WTC11 (cell line): ENCODE measurements around the gene GHR. TPM values are rescaled to one million over a fixed set of nuclear protein-coding genes. Genes with fewer than 3 reads are reported as not detected.

ENCODE experiments used
- ATAC-seq: fragments of 200-7000 bp; cut with Tn5 transposase; 2 replicates; pipeline ENCODE4 v1.10.0; 2021; ENCODE audit warnings: mild to moderate bottlenecking, moderate library complexity
- CTCF ChIA-PET: fragments of 300-600 bp; sonication (Branson Sonifier 250); formaldehyde crosslinking; loops from one replicate; lab custom pipeline; 2021; ENCODE audit warnings: antibody characterized with exemption; lab: Charles Lee
- POLR2A ChIA-PET: fragments of 350-600 bp; sonication (Branson Sonifier 250); formaldehyde crosslinking; loops from one replicate; lab custom pipeline; 2021; ENCODE audit warnings: antibody characterized with exemption; lab: Charles Lee
- DNase-seq: peaks from one replicate; pipeline ENCODE4 v3.0.0; 2021; ENCODE audit warnings: low spot score
- H3K27ac Mint-ChIP-seq: 2 replicates; pipeline ENCODE4 v1.8.0; 2021; ENCODE audit warnings: mixed read lengths
- H3K27me3 Mint-ChIP-seq: 2 replicates; pipeline ENCODE4 v1.8.0; 2021; ENCODE audit warnings: low read depth, mild to moderate bottlenecking, moderate library complexity, mixed read lengths
- H3K36me3 Mint-ChIP-seq: 2 replicates; pipeline ENCODE4 v1.8.0; 2021; ENCODE audit warnings: mixed read lengths
- H3K4me1 Mint-ChIP-seq: 2 replicates; pipeline ENCODE4 v1.8.0; 2022; ENCODE audit warnings: mixed read lengths
- H3K4me3 Mint-ChIP-seq: 2 replicates; pipeline ENCODE4 v1.8.0; 2021; ENCODE audit warnings: mild to moderate bottlenecking, moderate library complexity, mixed read lengths
- H3K9me3 Mint-ChIP-seq: 2 replicates; pipeline ENCODE4 v1.8.0; 2021; ENCODE audit warnings: mixed read lengths
- ATF1 ChIP-seq: sonication (generic); formaldehyde crosslinking; IDR thresholded peaks from 2 replicates; pipeline ENCODE4 v1.8.1; 2023; ENCODE audit warnings: mild to moderate bottlenecking, moderate library complexity, missing genetic modification reagents
- EMX1 ChIP-seq: fragments of 250-450 bp; sonication (Bioruptor Pico); IDR thresholded peaks from 2 replicates; pipeline ENCODE4 v1.8.0; 2021; ENCODE audit warnings: mild to moderate bottlenecking
- FOXK1 ChIP-seq: sonication (generic); formaldehyde crosslinking; IDR thresholded peaks from 2 replicates; pipeline ENCODE4 v1.8.0; 2022; ENCODE audit warnings: mild to moderate bottlenecking, moderate library complexity, missing genetic modification reagents
- KAT7 ChIP-seq: sonication (generic); formaldehyde crosslinking; IDR thresholded peaks from 2 replicates; pipeline ENCODE4 v1.8.1; 2023; ENCODE audit warnings: missing genetic modification reagents, mild to moderate bottlenecking, borderline replicate concordance
- NR2C2 ChIP-seq: sonication (generic); formaldehyde crosslinking; IDR thresholded peaks from 2 replicates; pipeline ENCODE4 v1.8.0; 2022; ENCODE audit warnings: mild to moderate bottlenecking, missing genetic modification reagents
- TEAD4 ChIP-seq: sonication (generic); formaldehyde crosslinking; IDR thresholded peaks from 2 replicates; pipeline ENCODE4 v1.8.0; 2022; ENCODE audit warnings: mild to moderate bottlenecking, missing genetic modification reagents
- TP53 ChIP-seq: sonication (generic); formaldehyde crosslinking; IDR thresholded peaks from 2 replicates; pipeline ENCODE4 v1.8.1; 2023; ENCODE audit warnings: mild to moderate bottlenecking, missing genetic modification reagents
- ZNF263 ChIP-seq: sonication (generic); formaldehyde crosslinking; IDR thresholded peaks from 2 replicates; pipeline ENCODE4 v1.8.1; 2022; ENCODE audit warnings: low read depth, mild to moderate bottlenecking, moderate library complexity, missing genetic modification reagents
- ZNF423 ChIP-seq: fragments of 250-450 bp; sonication (Bioruptor Pico); IDR thresholded peaks from 2 replicates; pipeline ENCODE4 v2.1.2; 2022; ENCODE audit warnings: mild to moderate bottlenecking, moderate library complexity
- ZNF671 ChIP-seq: fragments of 250-450 bp; sonication (Bioruptor Pico); IDR thresholded peaks from 2 replicates; pipeline ENCODE4 v1.8.0; 2021; ENCODE audit warnings: mild to moderate bottlenecking
- total RNA-seq: library from RNA; stranded (reverse); gene quantifications from 3 replicates; pipeline ENCODE4 v1.2.3, GENCODE V29; 2021
- TF ChIP-seq, protein P1 (sequence below): sonication (generic); formaldehyde crosslinking; IDR thresholded peaks from 2 replicates; pipeline ENCODE4 v1.8.0; 2022; ENCODE audit warnings: missing genetic modification reagents
- TF ChIP-seq, protein P2 (sequence below): fragments of 250-450 bp; sonication (Bioruptor Pico); IDR thresholded peaks from 2 replicates; pipeline ENCODE4 v2.1.2; 2022; ENCODE audit warnings: mild to moderate bottlenecking, moderate library complexity
- TF ChIP-seq, protein P3 (sequence below): fragments of 250-450 bp; sonication (Bioruptor Pico); IDR thresholded peaks from 2 replicates; pipeline ENCODE4 v1.9.0; 2021; ENCODE audit warnings: mild to moderate bottlenecking, borderline replicate concordance
- TF ChIP-seq, protein P4 (sequence below): sonication (generic); formaldehyde crosslinking; conservative IDR thresholded peaks from 2 replicates; pipeline ENCODE4 v1.8.1; 2023; ENCODE audit warnings: mild to moderate bottlenecking, low read depth, missing genetic modification reagents, moderate library complexity
- TF ChIP-seq, protein P5 (sequence below): fragments of 250-450 bp; sonication (Bioruptor Pico); IDR thresholded peaks from 2 replicates; pipeline ENCODE4 v1.9.0; 2021; ENCODE audit warnings: mild to moderate bottlenecking

The GHR gene
- total RNA-seq, 1 experiment from 2014 or later = 0.57 TPM

DNA sequence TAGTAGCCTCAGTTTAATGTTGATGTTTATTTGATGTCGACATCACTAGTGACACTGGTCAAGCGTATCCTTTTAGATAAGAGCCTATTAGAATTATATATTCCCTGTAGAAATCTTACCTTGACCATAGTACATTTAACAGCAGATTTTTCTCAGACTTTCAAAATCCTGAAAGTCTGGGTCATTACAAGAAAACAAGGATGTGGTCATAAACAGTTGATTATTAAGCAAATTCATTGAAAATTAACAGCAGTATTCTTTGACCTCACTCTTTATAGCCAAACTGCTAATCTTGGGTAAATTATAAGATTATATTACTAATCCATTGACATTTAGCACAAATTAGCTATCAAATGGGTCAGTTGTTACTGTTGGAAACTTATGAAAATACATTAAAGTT is 83.4 kb downstream of the GHR start (continued):
- TF ChIP-seq TP53 (CRISPR knock-in tag) = no peak

DNA sequence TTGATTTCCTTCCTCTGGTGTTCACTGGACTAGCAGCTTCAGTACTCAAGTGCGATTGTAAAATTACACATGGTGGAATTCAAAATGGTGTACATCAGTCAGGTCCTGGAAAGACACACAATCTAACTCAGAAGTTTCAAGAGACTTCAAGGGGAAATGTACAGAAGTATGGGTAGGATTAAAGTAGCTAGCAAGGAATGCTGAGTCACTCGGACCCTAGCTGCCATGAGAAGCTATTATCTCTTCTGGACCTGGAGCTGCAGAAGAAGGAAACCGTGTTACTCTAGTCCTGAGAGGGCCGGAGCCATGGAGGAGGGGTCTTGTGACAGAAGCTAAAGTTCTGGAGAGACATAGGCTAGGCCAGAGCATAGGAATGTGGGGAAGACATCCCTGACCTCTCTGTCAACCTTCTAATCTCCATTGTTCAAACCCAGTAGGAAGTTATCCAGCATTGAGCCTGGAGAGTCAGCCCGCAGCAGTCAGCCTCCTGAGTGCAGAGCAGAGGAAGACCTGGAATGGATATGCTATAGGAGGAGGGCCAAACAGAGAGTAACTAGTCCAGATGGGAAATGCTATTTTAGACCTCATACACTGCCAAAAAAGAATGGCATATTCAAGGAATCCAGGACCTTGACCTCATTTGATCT is 84.3 kb downstream of the GHR start:
- Mint-ChIP-seq H3K27ac (no peak overlapping the region; the same call in 1 of the 2 replicates), H3K4me3 (no peak overlapping the region), H3K9me3 (no peaks in the 10 kb centered on the region), H3K36me3 (no peaks in the 10 kb centered on the region), H3K4me1 (peaks cover 24% of the 10 kb centered on the region), H3K27me3 (no peaks in the 10 kb centered on the region)
- DNase-seq = no peak
- peak; percentile 95 for ATAC-seq
- ChIA-PET POLR2A (no interaction called here), CTCF (interaction anchor here (1.3 kb wide), 1 partner anchor 84 kb away, joined by 5 read pairs; the partner anchor contains the start of gene GHR)
- no peak for TF ChIP-seq EMX1
- TF ChIP-seq, protein P1, sequence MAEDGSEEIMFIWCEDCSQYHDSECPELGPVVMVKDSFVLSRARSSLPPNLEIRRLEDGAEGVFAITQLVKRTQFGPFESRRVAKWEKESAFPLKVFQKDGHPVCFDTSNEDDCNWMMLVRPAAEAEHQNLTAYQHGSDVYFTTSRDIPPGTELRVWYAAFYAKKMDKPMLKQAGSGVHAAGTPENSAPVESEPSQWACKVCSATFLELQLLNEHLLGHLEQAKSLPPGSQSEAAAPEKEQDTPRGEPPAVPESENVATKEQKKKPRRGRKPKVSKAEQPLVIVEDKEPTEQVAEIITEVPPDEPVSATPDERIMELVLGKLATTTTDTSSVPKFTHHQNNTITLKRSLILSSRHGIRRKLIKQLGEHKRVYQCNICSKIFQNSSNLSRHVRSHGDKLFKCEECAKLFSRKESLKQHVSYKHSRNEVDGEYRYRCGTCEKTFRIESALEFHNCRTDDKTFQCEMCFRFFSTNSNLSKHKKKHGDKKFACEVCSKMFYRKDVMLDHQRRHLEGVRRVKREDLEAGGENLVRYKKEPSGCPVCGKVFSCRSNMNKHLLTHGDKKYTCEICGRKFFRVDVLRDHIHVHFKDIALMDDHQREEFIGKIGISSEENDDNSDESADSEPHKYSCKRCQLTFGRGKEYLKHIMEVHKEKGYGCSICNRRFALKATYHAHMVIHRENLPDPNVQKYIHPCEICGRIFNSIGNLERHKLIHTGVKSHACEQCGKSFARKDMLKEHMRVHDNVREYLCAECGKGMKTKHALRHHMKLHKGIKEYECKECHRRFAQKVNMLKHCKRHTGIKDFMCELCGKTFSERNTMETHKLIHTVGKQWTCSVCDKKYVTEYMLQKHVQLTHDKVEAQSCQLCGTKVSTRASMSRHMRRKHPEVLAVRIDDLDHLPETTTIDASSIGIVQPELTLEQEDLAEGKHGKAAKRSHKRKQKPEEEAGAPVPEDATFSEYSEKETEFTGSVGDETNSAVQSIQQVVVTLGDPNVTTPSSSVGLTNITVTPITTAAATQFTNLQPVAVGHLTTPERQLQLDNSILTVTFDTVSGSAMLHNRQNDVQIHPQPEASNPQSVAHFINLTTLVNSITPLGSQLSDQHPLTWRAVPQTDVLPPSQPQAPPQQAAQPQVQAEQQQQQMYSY (CRISPR knock-in tag) = peak; percentile 80

DNA sequence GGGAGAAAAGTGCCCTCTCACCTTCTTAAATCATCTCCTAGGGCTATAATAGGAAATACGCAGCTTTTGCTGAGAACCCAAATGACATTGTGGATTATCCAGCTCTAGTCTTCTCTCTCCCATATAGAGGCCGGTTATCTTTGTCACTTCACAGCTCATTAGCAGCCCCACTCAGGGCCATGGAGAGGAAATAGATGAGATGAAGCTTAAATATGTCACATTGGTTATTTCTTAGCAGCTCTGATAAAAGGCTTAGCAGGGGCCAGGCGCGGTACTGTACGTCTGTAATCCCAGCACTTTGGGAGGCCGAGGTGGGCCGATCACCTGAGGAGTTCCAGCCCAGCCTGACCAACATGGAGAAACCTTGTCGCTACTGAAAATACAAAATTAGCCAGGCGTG is 90.0 kb downstream of the GHR start:
- ChIA-PET CTCF (interaction anchor here (1.2 to 3.1 kb wide), 2 partner anchors 70 to 376 kb away, joined by 4 to 16 read pairs; no protein-coding TSS in a partner anchor), POLR2A (no interaction called here)
- H3K27ac Mint-ChIP-seq = no peak overlapping the region
- no peak overlapping the region for H3K4me3 Mint-ChIP-seq
- no peak for DNase-seq
- peaks cover 23% of the 10 kb centered on the region for H3K4me1 Mint-ChIP-seq
- H3K9me3 Mint-ChIP-seq = no peaks in the 10 kb centered on the region
- no peaks in the 10 kb centered on the region for H3K27me3 Mint-ChIP-seq
- no peaks in the 10 kb centered on the region for H3K36me3 Mint-ChIP-seq
- no peak for ATAC-seq
- TF ChIP-seq KAT7 (CRISPR knock-in tag) (no peak), ZNF263 (CRISPR knock-in tag) (no peak), ZNF671 (no peak), TP53 (CRISPR knock-in tag) (no peak), ZNF423 (CRISPR knock-in tag) (no peak), TEAD4 (no peak), FOXK1 (CRISPR knock-in tag) (no peak), ATF1 (CRISPR knock-in tag) (no peak), NR2C2 (CRISPR knock-in tag) (no peak)
- TF ChIP-seq, protein P2, sequence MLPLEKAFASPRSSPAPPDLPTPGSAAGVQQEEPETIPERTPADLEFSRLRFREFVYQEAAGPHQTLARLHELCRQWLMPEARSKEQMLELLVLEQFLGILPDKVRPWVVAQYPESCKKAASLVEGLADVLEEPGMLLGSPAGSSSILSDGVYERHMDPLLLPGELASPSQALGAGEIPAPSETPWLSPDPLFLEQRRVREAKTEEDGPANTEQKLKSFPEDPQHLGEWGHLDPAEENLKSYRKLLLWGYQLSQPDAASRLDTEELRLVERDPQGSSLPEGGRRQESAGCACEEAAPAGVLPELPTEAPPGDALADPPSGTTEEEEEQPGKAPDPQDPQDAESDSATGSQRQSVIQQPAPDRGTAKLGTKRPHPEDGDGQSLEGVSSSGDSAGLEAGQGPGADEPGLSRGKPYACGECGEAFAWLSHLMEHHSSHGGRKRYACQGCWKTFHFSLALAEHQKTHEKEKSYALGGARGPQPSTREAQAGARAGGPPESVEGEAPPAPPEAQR = no peak
- TF ChIP-seq, protein P3, sequence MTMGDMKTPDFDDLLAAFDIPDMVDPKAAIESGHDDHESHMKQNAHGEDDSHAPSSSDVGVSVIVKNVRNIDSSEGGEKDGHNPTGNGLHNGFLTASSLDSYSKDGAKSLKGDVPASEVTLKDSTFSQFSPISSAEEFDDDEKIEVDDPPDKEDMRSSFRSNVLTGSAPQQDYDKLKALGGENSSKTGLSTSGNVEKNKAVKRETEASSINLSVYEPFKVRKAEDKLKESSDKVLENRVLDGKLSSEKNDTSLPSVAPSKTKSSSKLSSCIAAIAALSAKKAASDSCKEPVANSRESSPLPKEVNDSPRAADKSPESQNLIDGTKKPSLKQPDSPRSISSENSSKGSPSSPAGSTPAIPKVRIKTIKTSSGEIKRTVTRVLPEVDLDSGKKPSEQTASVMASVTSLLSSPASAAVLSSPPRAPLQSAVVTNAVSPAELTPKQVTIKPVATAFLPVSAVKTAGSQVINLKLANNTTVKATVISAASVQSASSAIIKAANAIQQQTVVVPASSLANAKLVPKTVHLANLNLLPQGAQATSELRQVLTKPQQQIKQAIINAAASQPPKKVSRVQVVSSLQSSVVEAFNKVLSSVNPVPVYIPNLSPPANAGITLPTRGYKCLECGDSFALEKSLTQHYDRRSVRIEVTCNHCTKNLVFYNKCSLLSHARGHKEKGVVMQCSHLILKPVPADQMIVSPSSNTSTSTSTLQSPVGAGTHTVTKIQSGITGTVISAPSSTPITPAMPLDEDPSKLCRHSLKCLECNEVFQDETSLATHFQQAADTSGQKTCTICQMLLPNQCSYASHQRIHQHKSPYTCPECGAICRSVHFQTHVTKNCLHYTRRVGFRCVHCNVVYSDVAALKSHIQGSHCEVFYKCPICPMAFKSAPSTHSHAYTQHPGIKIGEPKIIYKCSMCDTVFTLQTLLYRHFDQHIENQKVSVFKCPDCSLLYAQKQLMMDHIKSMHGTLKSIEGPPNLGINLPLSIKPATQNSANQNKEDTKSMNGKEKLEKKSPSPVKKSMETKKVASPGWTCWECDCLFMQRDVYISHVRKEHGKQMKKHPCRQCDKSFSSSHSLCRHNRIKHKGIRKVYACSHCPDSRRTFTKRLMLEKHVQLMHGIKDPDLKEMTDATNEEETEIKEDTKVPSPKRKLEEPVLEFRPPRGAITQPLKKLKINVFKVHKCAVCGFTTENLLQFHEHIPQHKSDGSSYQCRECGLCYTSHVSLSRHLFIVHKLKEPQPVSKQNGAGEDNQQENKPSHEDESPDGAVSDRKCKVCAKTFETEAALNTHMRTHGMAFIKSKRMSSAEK = no peak
- TF ChIP-seq, protein P4, sequence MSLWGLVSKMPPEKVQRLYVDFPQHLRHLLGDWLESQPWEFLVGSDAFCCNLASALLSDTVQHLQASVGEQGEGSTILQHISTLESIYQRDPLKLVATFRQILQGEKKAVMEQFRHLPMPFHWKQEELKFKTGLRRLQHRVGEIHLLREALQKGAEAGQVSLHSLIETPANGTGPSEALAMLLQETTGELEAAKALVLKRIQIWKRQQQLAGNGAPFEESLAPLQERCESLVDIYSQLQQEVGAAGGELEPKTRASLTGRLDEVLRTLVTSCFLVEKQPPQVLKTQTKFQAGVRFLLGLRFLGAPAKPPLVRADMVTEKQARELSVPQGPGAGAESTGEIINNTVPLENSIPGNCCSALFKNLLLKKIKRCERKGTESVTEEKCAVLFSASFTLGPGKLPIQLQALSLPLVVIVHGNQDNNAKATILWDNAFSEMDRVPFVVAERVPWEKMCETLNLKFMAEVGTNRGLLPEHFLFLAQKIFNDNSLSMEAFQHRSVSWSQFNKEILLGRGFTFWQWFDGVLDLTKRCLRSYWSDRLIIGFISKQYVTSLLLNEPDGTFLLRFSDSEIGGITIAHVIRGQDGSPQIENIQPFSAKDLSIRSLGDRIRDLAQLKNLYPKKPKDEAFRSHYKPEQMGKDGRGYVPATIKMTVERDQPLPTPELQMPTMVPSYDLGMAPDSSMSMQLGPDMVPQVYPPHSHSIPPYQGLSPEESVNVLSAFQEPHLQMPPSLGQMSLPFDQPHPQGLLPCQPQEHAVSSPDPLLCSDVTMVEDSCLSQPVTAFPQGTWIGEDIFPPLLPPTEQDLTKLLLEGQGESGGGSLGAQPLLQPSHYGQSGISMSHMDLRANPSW (CRISPR knock-in tag) = no peak
- TF ChIP-seq, protein P5, sequence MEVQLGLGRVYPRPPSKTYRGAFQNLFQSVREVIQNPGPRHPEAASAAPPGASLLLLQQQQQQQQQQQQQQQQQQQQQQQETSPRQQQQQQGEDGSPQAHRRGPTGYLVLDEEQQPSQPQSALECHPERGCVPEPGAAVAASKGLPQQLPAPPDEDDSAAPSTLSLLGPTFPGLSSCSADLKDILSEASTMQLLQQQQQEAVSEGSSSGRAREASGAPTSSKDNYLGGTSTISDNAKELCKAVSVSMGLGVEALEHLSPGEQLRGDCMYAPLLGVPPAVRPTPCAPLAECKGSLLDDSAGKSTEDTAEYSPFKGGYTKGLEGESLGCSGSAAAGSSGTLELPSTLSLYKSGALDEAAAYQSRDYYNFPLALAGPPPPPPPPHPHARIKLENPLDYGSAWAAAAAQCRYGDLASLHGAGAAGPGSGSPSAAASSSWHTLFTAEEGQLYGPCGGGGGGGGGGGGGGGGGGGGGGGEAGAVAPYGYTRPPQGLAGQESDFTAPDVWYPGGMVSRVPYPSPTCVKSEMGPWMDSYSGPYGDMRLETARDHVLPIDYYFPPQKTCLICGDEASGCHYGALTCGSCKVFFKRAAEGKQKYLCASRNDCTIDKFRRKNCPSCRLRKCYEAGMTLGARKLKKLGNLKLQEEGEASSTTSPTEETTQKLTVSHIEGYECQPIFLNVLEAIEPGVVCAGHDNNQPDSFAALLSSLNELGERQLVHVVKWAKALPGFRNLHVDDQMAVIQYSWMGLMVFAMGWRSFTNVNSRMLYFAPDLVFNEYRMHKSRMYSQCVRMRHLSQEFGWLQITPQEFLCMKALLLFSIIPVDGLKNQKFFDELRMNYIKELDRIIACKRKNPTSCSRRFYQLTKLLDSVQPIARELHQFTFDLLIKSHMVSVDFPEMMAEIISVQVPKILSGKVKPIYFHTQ (CRISPR knock-in tag) = no peak
